Gastroesophageal sphincter (tissue), 3 donors: ENCODE data around the gene DEDD.

ENCODE experiments used
- POLR2A ChIP-seq, 2 donors: fragments of 450-650 bp; IDR thresholded peaks; one replicate each; pipeline ENCODE4 v1.6.1; 2017; ENCODE audit warnings: antibody characterized with exemption in 2 of 2, mild to moderate bottlenecking in 2 of 2, moderate library complexity in 1 of 2
- POLR2AphosphoS5 ChIP-seq: sonication (generic); formaldehyde crosslinking; IDR thresholded peaks from one replicate; pipeline ENCODE4 v1.6.1; 2017; ENCODE audit warnings: antibody characterized with exemption
- TF ChIP-seq, protein P1 (sequence below), 4 experiments: fragments of 200-600 bp in 2 of 4; fragments of 450-650 bp in 2 of 4; sonication (generic) in 1 of 4; IDR thresholded peaks; one replicate each; pipeline ENCODE4 v1.5.1; 2017 to 2019; ENCODE audit warnings: antibody characterized with exemption in 4 of 4, mild to moderate bottlenecking in 2 of 4, moderate library complexity in 2 of 4

GRCh38 chr1:161089938-161090337 lies 42.5 kb downstream of the DEDD start:
- TF ChIP-seq, protein P1, sequence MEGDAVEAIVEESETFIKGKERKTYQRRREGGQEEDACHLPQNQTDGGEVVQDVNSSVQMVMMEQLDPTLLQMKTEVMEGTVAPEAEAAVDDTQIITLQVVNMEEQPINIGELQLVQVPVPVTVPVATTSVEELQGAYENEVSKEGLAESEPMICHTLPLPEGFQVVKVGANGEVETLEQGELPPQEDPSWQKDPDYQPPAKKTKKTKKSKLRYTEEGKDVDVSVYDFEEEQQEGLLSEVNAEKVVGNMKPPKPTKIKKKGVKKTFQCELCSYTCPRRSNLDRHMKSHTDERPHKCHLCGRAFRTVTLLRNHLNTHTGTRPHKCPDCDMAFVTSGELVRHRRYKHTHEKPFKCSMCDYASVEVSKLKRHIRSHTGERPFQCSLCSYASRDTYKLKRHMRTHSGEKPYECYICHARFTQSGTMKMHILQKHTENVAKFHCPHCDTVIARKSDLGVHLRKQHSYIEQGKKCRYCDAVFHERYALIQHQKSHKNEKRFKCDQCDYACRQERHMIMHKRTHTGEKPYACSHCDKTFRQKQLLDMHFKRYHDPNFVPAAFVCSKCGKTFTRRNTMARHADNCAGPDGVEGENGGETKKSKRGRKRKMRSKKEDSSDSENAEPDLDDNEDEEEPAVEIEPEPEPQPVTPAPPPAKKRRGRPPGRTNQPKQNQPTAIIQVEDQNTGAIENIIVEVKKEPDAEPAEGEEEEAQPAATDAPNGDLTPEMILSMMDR (IDR thresholded peaks at IDR 0.05), result no peak
- TF ChIP-seq POLR2AphosphoS5 (no peak), POLR2A (IDR thresholded peaks at IDR 0.05) (no peak)
